Upper lobe of left lung (tissue), 6 donors: ENCODE data around the gene AAMP. TPM values are rescaled to one million over a fixed set of nuclear protein-coding genes. Genes with fewer than 3 reads are reported as not detected.
A peak's percentile ranks its signal among the peaks of the same experiment; 100 is the strongest.

Experiments
- ATAC-seq, 2 donors: fragments of 200-7000 bp; cut with Tn5 transposase; one replicate each; pipeline ENCODE4 v1.9.1; 2022; ENCODE audit warnings: mild to moderate bottlenecking in 2 of 2, moderate library complexity in 2 of 2; ENCODE audit not compliant: low FRiP score in 2 of 2
- DNase-seq, 2 donors: peaks; one replicate each; pipeline ENCODE4 v3.0.0-alpha.2; 2019 to 2020
- H3K27ac ChIP-seq, 4 donors: fragments of 200-600 bp; sonication (generic); one replicate each; pipeline ENCODE4 v1.5.1; 2016 to 2019
- H3K27me3 ChIP-seq, 4 donors: fragments of 200-600 bp; sonication (generic); one replicate each; pipeline ENCODE4 v1.5.1; 2017 to 2019
- H3K36me3 ChIP-seq, 4 donors: fragments of 200-600 bp; sonication (generic); one replicate each; pipeline ENCODE4 v1.5.1; 2016 to 2019
- H3K4me1 ChIP-seq, 4 donors: fragments of 200-600 bp; sonication (generic); one replicate each; pipeline ENCODE4 v1.5.1; 2018 to 2019
- H3K4me3 ChIP-seq, 4 donors: fragments of 200-600 bp; sonication (generic); one replicate each; pipeline ENCODE4 v1.5.1; 2017 to 2019; ENCODE audit warnings: mild to moderate bottlenecking in 2 of 4, moderate library complexity in 1 of 4
- H3K9me3 ChIP-seq, 4 donors: fragments of 200-600 bp; sonication (generic); one replicate each; pipeline ENCODE4 v1.5.1; 2018 to 2019
- EP300 ChIP-seq, 4 donors: sonication (generic); formaldehyde crosslinking; IDR thresholded peaks; one replicate each; pipeline ENCODE4 v1.5.1; 2017; ENCODE audit warnings: antibody characterized with exemption in 4 of 4, control low read depth in 2 of 4
- POLR2A ChIP-seq, 4 donors: fragments of 450-650 bp; IDR thresholded peaks; one replicate each; pipeline ENCODE4 v1.5.1; 2016 to 2017; ENCODE audit warnings: antibody characterized with exemption in 4 of 4, mild to moderate bottlenecking in 2 of 4
- POLR2AphosphoS5 ChIP-seq, 2 donors: sonication (generic); formaldehyde crosslinking; IDR thresholded peaks; one replicate each; pipeline ENCODE4 v1.5.1; 2017; ENCODE audit warnings: antibody characterized with exemption in 2 of 2
- WGBS, 2 donors: methylation state at CpG; one replicate each; pipeline ENCODE4 v1.1.5; 2017 to 2018; 5-methylcytosine and 5-hydroxymethylcytosine counted together
- total RNA-seq, 6 donors: library from RNA; depleted of rRNA in 4 of 6; stranded (reverse); fragments of >200 nt in 4 of 6; gene quantifications; one replicate each; pipeline versions ENCODE4 v1.1.0 to v1.2.1, GENCODE V29; 2016 to 2021
- TF ChIP-seq, protein P1 (sequence below), 6 experiments: fragments of 450-650 bp in 4 of 6; fragments of 200-600 bp in 2 of 6; sonication (generic) in 2 of 6; IDR thresholded peaks; one replicate each; pipeline ENCODE4 v1.5.1; 2016 to 2019; ENCODE audit warnings: antibody characterized with exemption in 6 of 6
- donor health status: DM: no; HTN: no; CAD: no; lungs with moderate emphysema.
- donor health status: DM: no; HTN: yes; CAD: no; lungs with severe emphysema.

The AAMP gene
- total RNA-seq, 6 donors from 2014 or later: 67.1 to 168 (median 118) TPM

DNA sequence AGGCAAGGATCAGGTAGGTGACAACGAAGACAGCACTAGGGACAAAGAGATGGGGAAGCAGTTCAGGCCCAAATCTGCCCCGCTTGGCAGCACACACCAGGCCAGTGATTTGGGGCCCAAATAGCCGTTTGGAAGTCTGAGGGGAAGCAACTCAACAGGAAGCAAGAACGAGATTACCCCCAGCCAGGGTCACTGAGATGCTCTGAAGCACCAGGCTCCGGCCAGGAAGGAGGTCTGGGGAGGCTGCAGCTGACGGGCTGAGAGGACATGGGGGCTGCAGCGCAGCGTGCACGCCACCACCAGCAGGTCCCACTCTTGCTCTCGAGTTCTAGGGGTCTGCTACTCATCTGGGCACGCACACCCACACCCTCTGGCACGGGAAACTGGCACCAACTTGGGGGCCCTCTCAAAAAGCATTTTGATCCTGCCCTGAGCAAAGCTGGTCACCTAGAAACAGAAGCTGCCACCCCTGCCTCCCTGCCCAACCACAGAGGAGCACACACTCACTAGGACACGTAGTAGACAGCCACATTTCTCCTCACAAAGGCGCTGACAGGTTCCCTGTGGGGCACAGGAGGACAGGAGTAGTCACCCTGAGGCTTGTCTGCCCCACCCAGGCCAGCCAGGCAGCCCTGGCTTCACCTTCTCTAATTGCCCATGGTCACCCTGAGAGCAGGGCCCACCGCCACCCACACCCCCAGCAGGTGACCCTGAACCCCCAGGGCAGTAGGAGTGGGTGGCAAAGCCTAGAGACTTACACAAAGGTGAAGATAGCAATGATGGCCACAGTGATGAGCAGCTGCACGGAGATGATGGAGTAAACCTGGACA, 8.8 kb upstream of the AAMP start:
- Histone ChIP-seq H3K27me3 (no peaks in the 10 kb centered on the region), H3K4me1 (peaks cover 25 to 44% (median 31%) of the 10 kb centered on the region in 4 donors), H3K36me3 (peaks cover 56 to 100% (median 89%) of the 10 kb centered on the region in 4 donors), H3K4me3 (no peak overlapping the region), H3K27ac (peak overlapping the region in 2 of 4 donors; percentile 18 to 42), H3K9me3 (no peaks in the 10 kb centered on the region)
- WGBS, 2 donors: 90 to 91% methylated on average over 11 to 15 of the region's 16 CpGs
- ATAC-seq (no peak), DNase-seq (no peak)
- TF ChIP-seq POLR2A (IDR thresholded peaks at IDR 0.05) (no peak), EP300 (IDR thresholded peaks at IDR 0.05) (no peak), POLR2AphosphoS5 (IDR thresholded peaks at IDR 0.05) (no peak)
- TF ChIP-seq, protein P1, sequence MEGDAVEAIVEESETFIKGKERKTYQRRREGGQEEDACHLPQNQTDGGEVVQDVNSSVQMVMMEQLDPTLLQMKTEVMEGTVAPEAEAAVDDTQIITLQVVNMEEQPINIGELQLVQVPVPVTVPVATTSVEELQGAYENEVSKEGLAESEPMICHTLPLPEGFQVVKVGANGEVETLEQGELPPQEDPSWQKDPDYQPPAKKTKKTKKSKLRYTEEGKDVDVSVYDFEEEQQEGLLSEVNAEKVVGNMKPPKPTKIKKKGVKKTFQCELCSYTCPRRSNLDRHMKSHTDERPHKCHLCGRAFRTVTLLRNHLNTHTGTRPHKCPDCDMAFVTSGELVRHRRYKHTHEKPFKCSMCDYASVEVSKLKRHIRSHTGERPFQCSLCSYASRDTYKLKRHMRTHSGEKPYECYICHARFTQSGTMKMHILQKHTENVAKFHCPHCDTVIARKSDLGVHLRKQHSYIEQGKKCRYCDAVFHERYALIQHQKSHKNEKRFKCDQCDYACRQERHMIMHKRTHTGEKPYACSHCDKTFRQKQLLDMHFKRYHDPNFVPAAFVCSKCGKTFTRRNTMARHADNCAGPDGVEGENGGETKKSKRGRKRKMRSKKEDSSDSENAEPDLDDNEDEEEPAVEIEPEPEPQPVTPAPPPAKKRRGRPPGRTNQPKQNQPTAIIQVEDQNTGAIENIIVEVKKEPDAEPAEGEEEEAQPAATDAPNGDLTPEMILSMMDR (IDR thresholded peaks at IDR 0.05): no peak

DNA sequence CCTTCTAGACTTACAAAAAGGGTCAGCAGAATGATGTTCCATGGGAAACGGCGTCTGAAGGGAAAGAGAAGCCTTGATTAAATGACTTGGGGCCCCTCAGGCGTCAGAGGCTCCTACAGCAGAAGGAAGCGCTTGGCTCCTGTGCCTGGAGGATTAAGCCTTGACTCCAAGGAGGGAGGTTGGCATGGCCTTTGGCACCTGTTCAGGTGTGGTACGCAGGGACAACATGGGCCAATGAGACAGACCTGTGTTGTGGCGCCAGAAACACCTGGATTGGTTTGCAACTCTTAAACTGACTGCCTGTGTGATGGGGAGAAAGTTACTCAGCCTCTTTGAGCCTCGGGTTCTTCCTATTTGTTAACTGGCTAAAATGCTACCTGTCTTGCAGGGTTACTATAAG, 8.0 kb upstream of the AAMP start:
- ATAC-seq: no peak
- Histone ChIP-seq H3K27me3 (no peaks in the 10 kb centered on the region), H3K36me3 (peaks cover 56 to 98% (median 90%) of the 10 kb centered on the region in 4 donors), H3K9me3 (no peaks in the 10 kb centered on the region), H3K27ac (peak overlapping the region in 3 of 4 donors; percentile 19 to 40 (median 22)), H3K4me3 (no peak overlapping the region), H3K4me1 (peaks cover 25 to 43% (median 31%) of the 10 kb centered on the region in 4 donors)
- WGBS, 2 donors: 84 to 92% methylated on average over 7 of the region's 7 CpGs
- DNase-seq: no peak
- TF ChIP-seq POLR2AphosphoS5 (IDR thresholded peaks at IDR 0.05) (no peak), POLR2A (IDR thresholded peaks at IDR 0.05) (no peak), EP300 (IDR thresholded peaks at IDR 0.05) (no peak)
- TF ChIP-seq, protein P1 (IDR thresholded peaks at IDR 0.05): no peak

DNA sequence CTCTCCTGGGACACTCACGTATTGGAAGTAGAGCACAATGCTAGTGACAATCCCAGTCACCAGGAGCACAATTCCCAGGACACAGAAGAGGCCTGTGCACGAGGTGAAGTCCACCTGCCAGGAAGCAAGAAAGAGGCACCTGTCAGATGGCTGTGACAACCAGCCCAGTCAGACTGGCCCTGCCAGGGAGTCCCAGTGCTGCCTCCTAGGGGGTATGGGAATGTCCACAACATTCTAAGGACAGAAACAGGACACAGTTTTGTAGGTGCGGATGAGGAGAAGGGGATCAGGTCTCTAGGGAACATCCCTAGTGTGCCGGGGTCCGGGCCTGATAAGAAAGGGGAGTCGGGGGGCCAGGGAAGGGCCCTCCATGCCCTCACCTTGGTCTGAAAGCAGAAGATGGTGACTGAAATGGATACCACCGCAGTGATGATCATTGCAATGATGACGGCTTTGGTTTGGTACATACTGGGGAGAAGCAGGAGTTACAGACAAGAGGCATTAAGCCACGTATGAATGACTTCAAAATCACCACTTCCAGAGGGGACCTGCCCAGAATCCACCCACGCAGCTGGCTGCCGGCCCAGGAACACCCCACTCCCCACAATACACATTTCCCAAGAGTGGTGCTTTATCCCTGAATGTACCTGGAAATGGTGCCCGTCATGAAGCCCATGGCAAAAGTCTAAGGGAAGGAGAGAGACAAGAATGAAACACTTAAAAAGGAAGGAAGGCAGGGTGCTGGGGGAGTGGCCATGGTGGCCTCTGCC, 7.2 kb upstream of the AAMP start:
- H3K4me1 ChIP-seq: peaks cover 25 to 43% (median 31%) of the 10 kb centered on the region in 4 donors
- 85 to 87% methylated on average over 11 to 12 of the region's 12 CpGs for WGBS, 2 donors
- TF ChIP-seq EP300 (IDR thresholded peaks at IDR 0.05): no peak
- no peaks in the 10 kb centered on the region for H3K27me3 ChIP-seq
- ATAC-seq (no peak), DNase-seq (no peak)
- no peak overlapping the region for H3K4me3 ChIP-seq
- H3K9me3 ChIP-seq: no peaks in the 10 kb centered on the region
- peaks cover 56 to 92% (median 85%) of the 10 kb centered on the region in 4 donors for H3K36me3 ChIP-seq
- peak overlapping the region in 3 of 4 donors; percentile 19 to 40 (median 22) for H3K27ac ChIP-seq

DNA sequence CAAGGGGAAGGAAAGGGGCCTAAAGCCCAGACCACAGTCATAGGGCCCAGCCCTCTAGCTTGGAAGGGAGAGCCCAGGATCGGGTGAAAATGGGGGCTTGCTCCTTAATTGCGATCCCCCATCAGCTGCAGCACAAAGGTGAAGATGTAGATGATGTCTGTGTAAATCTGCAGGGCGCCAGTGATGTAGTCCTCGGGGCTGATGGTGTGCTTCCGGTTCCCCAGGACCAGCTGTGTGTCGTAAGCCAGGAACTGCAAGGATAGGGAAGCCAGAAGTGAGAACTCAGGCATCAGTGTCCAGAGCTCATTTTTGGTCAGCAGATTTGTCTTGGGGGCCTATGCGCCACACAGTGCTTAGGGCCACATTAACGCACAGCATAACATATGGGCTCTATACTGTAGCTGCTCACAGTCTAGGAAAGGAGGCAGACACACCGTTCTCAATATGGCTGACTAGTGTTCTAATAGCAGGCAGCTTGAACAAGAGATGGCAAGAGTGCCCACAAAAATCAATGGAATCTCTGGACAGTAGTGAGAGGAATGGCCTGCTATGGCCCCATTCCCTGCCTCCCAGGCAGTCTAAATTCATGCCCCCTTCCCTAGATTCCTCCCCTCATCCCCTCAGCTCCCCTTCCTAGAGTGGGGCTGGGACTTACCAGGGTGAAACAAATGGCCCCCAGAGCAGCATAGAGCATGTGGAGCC, 5.6 kb upstream of the AAMP start:
- ATAC-seq (no peak), DNase-seq (no peak)
- Histone ChIP-seq H3K27me3 (no peaks in the 10 kb centered on the region), H3K4me3 (no peak overlapping the region), H3K4me1 (peaks cover 31 to 47% (median 35%) of the 10 kb centered on the region in 4 donors), H3K27ac (peak overlapping the region in 3 of 4 donors; percentile 22 to 88 (median 22)), H3K9me3 (no peaks in the 10 kb centered on the region), H3K36me3 (peaks cover 48 to 76% (median 71%) of the 10 kb centered on the region in 4 donors)
- WGBS, 2 donors: 69 to 76% methylated on average over 9 of the region's 9 CpGs
- TF ChIP-seq POLR2AphosphoS5 (IDR thresholded peaks at IDR 0.05): no peak
- TF ChIP-seq EP300 (IDR thresholded peaks at IDR 0.05): no peak
- no peak for TF ChIP-seq POLR2A (IDR thresholded peaks at IDR 0.05)
- TF ChIP-seq, protein P1 (IDR thresholded peaks at IDR 0.05): no peak
